Measurements from ENCODE around the gene TRIM31. TPM values are rescaled to one million over a fixed set of nuclear protein-coding genes. Genes with fewer than 3 reads are reported as not detected.

Gene TRIM31
- total RNA-seq, 2 experiments from 2014 or later = not detected

GRCh38 chr6:30111266-30111856, 1.5 kb downstream of the TRIM31 start:
- no peaks in the 10 kb centered on the region for H3K36me3 ChIP-seq (ENCODE audit: insufficient read depth, low read length)
- no peaks in the 10 kb centered on the region for H3K4me1 Mint-ChIP-seq (ENCODE audit: low read depth)
- no peaks in the 10 kb centered on the region for H3K9me3 ChIP-seq (ENCODE audit: control insufficient read depth in 1 of 2, insufficient read depth in 1 of 2, low read length in 2 of 2)
- ChIA-PET CTCF (interaction anchor here (0.6 to 0.8 kb wide), 2 partner anchors 8 to 12 kb away, joined by 3 read pairs; no protein-coding TSS in a partner anchor), POLR2A (no interaction called here)
- H3K27me3 Mint-ChIP-seq = peaks cover 74% of the 10 kb centered on the region
- no peaks in the 10 kb centered on the region for H3K36me3 Mint-ChIP-seq (ENCODE audit: low read depth)
- H3K4me3 ChIP-seq (ENCODE audit: low read length) = no peak overlapping the region
- no peaks in the 10 kb centered on the region for H3K9me3 Mint-ChIP-seq
- TF ChIP-seq, protein P1, sequence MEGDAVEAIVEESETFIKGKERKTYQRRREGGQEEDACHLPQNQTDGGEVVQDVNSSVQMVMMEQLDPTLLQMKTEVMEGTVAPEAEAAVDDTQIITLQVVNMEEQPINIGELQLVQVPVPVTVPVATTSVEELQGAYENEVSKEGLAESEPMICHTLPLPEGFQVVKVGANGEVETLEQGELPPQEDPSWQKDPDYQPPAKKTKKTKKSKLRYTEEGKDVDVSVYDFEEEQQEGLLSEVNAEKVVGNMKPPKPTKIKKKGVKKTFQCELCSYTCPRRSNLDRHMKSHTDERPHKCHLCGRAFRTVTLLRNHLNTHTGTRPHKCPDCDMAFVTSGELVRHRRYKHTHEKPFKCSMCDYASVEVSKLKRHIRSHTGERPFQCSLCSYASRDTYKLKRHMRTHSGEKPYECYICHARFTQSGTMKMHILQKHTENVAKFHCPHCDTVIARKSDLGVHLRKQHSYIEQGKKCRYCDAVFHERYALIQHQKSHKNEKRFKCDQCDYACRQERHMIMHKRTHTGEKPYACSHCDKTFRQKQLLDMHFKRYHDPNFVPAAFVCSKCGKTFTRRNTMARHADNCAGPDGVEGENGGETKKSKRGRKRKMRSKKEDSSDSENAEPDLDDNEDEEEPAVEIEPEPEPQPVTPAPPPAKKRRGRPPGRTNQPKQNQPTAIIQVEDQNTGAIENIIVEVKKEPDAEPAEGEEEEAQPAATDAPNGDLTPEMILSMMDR (IDR thresholded peaks at IDR 0.05) = no peak
- no peak overlapping the region for H3K27ac Mint-ChIP-seq
- ATAC-seq (ENCODE audit: poor library complexity) (no peak), DNase-seq (no peak)
- H3K27me3 ChIP-seq (ENCODE audit: control insufficient read depth in 1 of 2, insufficient read depth in 2 of 2, low read length in 2 of 2) = peaks cover 10 to 58% of the 10 kb centered on the region in 2 experiments
- H3K4me3 Mint-ChIP-seq = no peak overlapping the region
- H3K4me1 ChIP-seq (ENCODE audit: insufficient read depth, low read length) = no peaks in the 10 kb centered on the region
- H3K27ac ChIP-seq (ENCODE audit: low read depth in 1 of 2, low read length in 2 of 2) = no peak overlapping the region
- intact Hi-C loops (cut with DNase I, micrococcal nuclease) = no loop called here

DNA sequence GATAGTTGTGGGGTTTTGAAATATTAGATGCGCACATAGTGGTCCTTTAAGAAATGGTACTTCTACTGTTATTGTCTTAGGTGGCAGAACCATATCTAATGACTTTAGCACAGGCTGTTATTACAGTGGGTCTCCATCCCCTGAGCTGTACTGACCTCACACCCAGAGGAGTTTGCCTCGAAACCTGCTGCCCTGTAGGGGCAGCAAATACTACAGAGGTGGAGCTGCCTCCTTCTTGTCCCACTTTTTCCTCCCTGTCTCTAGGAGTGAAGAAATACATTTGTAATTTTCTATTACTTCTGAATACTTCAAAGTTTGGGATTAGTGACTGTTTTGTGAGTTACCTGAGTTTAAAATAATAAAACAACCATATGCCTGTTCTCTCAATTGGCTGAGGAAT, 8.2 kb downstream of the TRIM31 start:
- Mint-ChIP-seq H3K27ac (no peak overlapping the region), H3K4me3 (peak overlapping the region; percentile 21), H3K9me3 (no peaks in the 10 kb centered on the region), H3K27me3 (peaks cover 58% of the 10 kb centered on the region), H3K36me3 (ENCODE audit: low read depth) (no peaks in the 10 kb centered on the region), H3K4me1 (ENCODE audit: low read depth) (peaks cover 36% of the 10 kb centered on the region)
- peaks cover 19 to 27% of the 10 kb centered on the region in 2 experiments for H3K27me3 ChIP-seq (ENCODE audit: control insufficient read depth in 1 of 2, insufficient read depth in 2 of 2, low read length in 2 of 2)
- no peak overlapping the region for H3K4me3 ChIP-seq (ENCODE audit: low read length)
- ChIA-PET POLR2A (interaction anchor here (0.9 to 2.4 kb wide), 3 partner anchors 21 to 43 kb away, joined by 3 to 11 read pairs (median 10); partner anchors contain the start of genes POLR1H and PPP1R11), CTCF (interaction anchor here (1.7 to 5.5 kb wide), 2 partner anchors 28 to 455 kb away, joined by 5 to 198 read pairs; partner anchors contain the start of gene TRIM40)
- ATAC-seq (ENCODE audit: poor library complexity) = no peak
- H3K4me1 ChIP-seq (ENCODE audit: insufficient read depth, low read length) = peaks cover 40% of the 10 kb centered on the region
- no peaks in the 10 kb centered on the region for H3K36me3 ChIP-seq (ENCODE audit: insufficient read depth, low read length)
- TF ChIP-seq, protein P1 (IDR thresholded peaks at IDR 0.05) = no peak
- no peak overlapping the region for H3K27ac ChIP-seq (ENCODE audit: low read depth in 1 of 2, low read length in 2 of 2)
- no peaks in the 10 kb centered on the region for H3K9me3 ChIP-seq (ENCODE audit: control insufficient read depth in 1 of 2, insufficient read depth in 1 of 2, low read length in 2 of 2)
- DNase-seq = no peak
- intact Hi-C loops (cut with DNase I, micrococcal nuclease) = loop anchor here in 1 of 2 experiments (2.0 to 5.0 kb wide), 2 partner anchors 66 to 293 kb away; no protein-coding TSS in a partner anchor

GRCh38 chr6:30103872-30104179, 9.1 kb downstream of the TRIM31 start:
- ChIA-PET POLR2A (interaction anchor here (0.5 to 2.4 kb wide), 9 partner anchors 22 to 1094 kb away, joined by 3 to 22 read pairs (median 4); partner anchors contain the start of genes POLR1H, PPP1R11, TRIM26 and TRIM40), CTCF (interaction anchor here (0.7 to 5.5 kb wide), 16 partner anchors 8 to 454 kb away, joined by 3 to 198 read pairs (median 4); partner anchors contain the start of genes POLR1H, PPP1R11, TRIM31 and TRIM40)
- no peaks in the 10 kb centered on the region for H3K9me3 Mint-ChIP-seq
- H3K4me1 Mint-ChIP-seq (ENCODE audit: low read depth) = peaks cover 42% of the 10 kb centered on the region
- Histone ChIP-seq H3K27me3 (ENCODE audit: control insufficient read depth in 1 of 2, insufficient read depth in 2 of 2, low read length in 2 of 2) (peaks cover 19 to 22% of the 10 kb centered on the region in 2 experiments), H3K36me3 (ENCODE audit: insufficient read depth, low read length) (no peaks in the 10 kb centered on the region), H3K9me3 (ENCODE audit: control insufficient read depth in 1 of 2, insufficient read depth in 1 of 2, low read length in 2 of 2) (no peaks in the 10 kb centered on the region), H3K4me3 (ENCODE audit: low read length) (peak overlapping the region; percentile 60), H3K4me1 (ENCODE audit: insufficient read depth, low read length) (peaks cover 40% of the 10 kb centered on the region), H3K27ac (ENCODE audit: low read depth in 1 of 2, low read length in 2 of 2) (no peak overlapping the region)
- peak overlapping the region; percentile 65 for H3K27ac Mint-ChIP-seq
- no peak for ATAC-seq (ENCODE audit: poor library complexity)
- DNase-seq = peak in 2 of 14 experiments; percentile 22 to 36
- TF ChIP-seq, protein P1 (IDR thresholded peaks at IDR 0.05) = no peak
- intact Hi-C loops (cut with DNase I, micrococcal nuclease) = loop anchor here (1.0 to 5.0 kb wide), 6 partner anchors 27 to 293 kb away; partner anchors contain the start of gene PPP1R11 (in 1 of the 2)
- no peaks in the 10 kb centered on the region for H3K36me3 Mint-ChIP-seq (ENCODE audit: low read depth)
- peaks cover 62% of the 10 kb centered on the region for H3K27me3 Mint-ChIP-seq
- peak overlapping the region; percentile 89 for H3K4me3 Mint-ChIP-seq

All from CD4-positive, alpha-beta T cell (primary cell).